Activated CD4-positive, alpha-beta T cell treated with anti-CD3 and anti-CD28 coated beads, Interleukin-2, amount 10 ng/mL, durations not matched to agents 24 days and 14 days (primary cell): ENCODE results near the gene OTOGL. TPM values are rescaled to one million over a fixed set of nuclear protein-coding genes. Genes with fewer than 3 reads are reported as not detected.

Experiments
- DNase-seq: peaks from one replicate; pipeline ENCODE4 v3.0.0; 2022
- H3K27ac Mint-ChIP-seq: one replicate; pipeline ENCODE4 v1.8.0; 2022; ENCODE audit warnings: mild to moderate bottlenecking, mixed read lengths
- H3K27me3 Mint-ChIP-seq: one replicate; pipeline ENCODE4 v1.8.0; 2022; ENCODE audit warnings: mixed read lengths
- H3K36me3 Mint-ChIP-seq: one replicate; pipeline ENCODE4 v1.8.0; 2022; ENCODE audit warnings: low read depth, mild to moderate bottlenecking, mixed read lengths
- H3K4me1 Mint-ChIP-seq: one replicate; pipeline ENCODE4 v1.8.0; 2021; ENCODE audit warnings: mixed read lengths
- H3K4me3 Mint-ChIP-seq: one replicate; pipeline ENCODE4 v1.8.0; 2022; ENCODE audit warnings: mild to moderate bottlenecking, moderate library complexity, mixed read lengths
- H3K9me3 Mint-ChIP-seq: one replicate; pipeline ENCODE4 v1.8.0; 2021; ENCODE audit warnings: mixed read lengths
- intact Hi-C: fragments of 100-400 bp; cut with micrococcal nuclease; formaldehyde crosslinking; loops from one replicate; pipeline ENCODE4 v1.15.1; 2023
- total RNA-seq: library from RNA; stranded (reverse); gene quantifications from 2 replicates; pipeline ENCODE4 v1.2.3, GENCODE V29; 2022

The OTOGL gene
- total RNA-seq, 1 donor from 2014 or later: not detected

DNA sequence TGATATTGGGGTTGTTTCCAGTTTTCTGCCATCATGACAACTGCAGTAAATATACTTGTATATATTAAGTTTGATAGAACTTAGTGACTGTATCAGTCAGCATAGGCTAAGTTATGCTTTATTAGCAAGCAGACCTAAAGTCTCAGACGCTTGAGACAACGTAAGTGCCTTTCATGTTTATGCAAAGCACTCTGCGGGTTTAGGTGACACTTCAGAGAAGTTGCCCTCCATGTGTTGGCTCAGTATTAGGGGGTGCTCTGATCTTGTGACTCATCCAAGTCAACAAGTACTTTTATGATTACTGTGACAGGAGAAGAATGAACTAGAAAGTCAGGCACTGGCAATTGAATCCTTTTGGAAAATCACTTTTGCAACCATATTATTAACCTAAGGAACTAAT, 13.3 kb upstream of the OTOGL start:
- Mint-ChIP-seq H3K27me3 (peaks cover 11% of the 10 kb centered on the region), H3K4me1 (peaks cover 16% of the 10 kb centered on the region), H3K36me3 (peaks cover 10% of the 10 kb centered on the region), H3K9me3 (peaks cover 22% of the 10 kb centered on the region), H3K4me3 (no peak overlapping the region), H3K27ac (no peak overlapping the region)
- DNase-seq: no peak
- intact Hi-C loops: no loop called here

DNA sequence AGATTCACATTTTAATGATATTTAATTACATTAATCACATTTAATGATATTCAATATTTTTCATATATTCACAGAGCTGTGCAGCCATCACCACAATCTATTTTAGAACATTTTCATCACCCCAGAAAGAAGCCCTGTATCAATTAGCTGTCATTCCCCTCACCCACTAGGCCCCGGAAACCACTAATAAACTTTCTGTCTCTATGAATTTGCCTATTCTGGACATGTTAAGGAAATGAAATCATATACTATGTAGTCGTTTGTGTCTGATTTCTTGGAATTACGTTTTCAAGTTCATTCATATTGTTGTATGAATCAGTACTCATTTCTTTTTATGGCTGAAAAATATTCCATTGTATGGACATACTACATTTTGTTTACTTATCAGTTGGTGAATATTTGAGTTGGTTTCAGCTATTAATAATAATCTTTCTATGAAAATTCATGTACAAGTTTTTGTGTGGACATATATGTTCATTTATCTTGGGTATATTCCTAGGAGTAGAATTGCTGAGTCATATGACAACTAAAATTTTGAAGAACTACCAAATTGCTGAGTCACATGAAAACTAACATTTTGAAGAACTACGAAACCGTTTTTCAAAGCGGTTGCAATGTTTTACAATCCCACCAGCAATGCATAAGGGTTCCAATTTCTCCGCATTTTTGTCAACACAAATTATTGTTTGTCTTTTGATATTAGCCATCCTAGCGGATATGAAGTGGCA, 11.7 kb upstream of the OTOGL start:
- peaks cover 14% of the 10 kb centered on the region for H3K4me1 Mint-ChIP-seq
- H3K9me3 Mint-ChIP-seq: peaks cover 16% of the 10 kb centered on the region
- H3K4me3 Mint-ChIP-seq: no peak overlapping the region
- peaks cover 6% of the 10 kb centered on the region for H3K27me3 Mint-ChIP-seq
- H3K36me3 Mint-ChIP-seq: peaks cover 6% of the 10 kb centered on the region
- DNase-seq: no peak
- H3K27ac Mint-ChIP-seq: no peak overlapping the region
- intact Hi-C loops: no loop called here

DNA sequence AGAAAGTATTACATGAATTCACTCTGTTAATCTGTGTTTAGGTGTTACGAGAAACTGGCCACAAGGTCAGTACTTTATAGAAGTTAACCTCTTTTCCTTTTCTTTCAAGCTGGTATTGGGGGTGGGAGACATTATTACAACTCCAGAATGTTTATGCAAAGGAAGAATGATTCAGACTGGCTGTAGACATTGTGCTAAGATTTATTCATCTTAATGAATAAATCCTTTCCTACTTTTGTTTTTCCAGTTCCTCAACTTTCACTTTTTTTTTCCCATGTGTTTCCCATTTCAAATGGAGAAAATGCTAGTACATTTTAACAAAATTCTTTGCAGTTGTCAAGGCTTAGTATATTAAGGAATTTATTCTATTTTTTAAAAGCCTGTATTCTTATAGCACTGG, 1.3 kb downstream of the OTOGL start:
- intact Hi-C loops: no loop called here
- no peaks in the 10 kb centered on the region for H3K36me3 Mint-ChIP-seq
- no peaks in the 10 kb centered on the region for H3K4me1 Mint-ChIP-seq
- H3K27me3 Mint-ChIP-seq: no peaks in the 10 kb centered on the region
- H3K9me3 Mint-ChIP-seq: no peaks in the 10 kb centered on the region
- no peak overlapping the region for H3K4me3 Mint-ChIP-seq
- H3K27ac Mint-ChIP-seq: no peak overlapping the region
- no peak for DNase-seq

DNA sequence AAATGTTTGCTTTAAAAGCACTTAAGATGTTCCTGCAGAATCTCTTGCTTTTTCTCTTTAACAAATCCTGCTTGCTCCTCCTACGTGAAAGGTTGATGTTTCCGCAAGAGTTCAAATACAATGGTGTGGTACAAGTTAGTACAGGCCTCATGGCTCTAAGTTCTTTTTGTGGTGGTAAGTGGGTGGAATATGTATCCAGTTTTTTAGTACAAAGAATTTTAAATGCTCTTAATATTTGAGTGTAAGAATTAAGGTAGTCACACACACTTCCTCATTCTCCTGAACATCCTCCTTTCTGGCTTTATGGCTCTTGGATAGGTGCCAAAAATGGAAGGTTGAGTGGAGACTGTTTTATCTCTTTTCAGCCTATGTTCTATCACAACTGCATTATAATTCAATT, 1.8 kb downstream of the OTOGL start:
- Mint-ChIP-seq H3K4me1 (no peaks in the 10 kb centered on the region), H3K4me3 (no peak overlapping the region), H3K9me3 (no peaks in the 10 kb centered on the region), H3K27ac (no peak overlapping the region), H3K27me3 (no peaks in the 10 kb centered on the region), H3K36me3 (no peaks in the 10 kb centered on the region)
- intact Hi-C loops: no loop called here
- DNase-seq: no peak

DNA sequence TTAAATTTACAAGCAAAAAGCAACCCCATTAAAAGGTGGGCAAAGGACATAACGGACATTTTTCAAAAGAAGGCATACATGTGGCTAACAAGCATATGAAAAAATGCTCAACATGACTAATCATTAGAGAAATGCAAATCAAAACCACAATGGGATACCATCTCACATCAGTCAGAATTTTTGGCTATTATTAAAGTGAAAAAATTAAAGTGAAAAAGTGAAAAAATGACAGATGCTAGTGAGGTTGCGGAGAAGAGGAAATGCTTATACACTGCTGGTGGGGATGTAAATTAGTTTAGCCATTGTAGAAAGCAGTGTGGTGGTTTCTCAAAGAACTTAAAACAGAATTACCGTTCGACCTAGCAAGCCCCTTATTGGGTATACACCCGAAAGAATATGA, 7.9 kb downstream of the OTOGL start:
- Mint-ChIP-seq H3K4me1 (no peaks in the 10 kb centered on the region), H3K27me3 (no peaks in the 10 kb centered on the region), H3K4me3 (no peak overlapping the region), H3K36me3 (no peaks in the 10 kb centered on the region), H3K27ac (no peak overlapping the region), H3K9me3 (no peaks in the 10 kb centered on the region)
- intact Hi-C loops: no loop called here
- no peak for DNase-seq

DNA sequence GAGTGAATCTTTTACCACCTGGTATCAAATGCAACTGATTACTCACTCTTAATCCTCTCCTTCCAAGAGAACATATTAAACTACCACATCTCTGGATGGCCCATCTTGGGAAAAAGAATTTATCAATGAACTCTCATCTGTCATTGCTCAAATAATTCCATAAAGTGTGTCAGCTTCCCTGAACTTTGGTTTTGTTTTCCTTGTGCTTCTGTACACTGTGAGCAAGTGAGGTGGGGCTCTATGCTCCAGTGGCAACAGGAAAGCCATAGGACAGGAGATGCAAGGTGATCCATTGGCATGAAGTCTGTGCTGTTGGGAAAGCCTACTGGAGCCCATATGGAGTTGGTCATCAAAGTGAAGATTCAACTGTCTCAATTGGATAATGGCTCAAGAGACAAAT, 17.4 kb downstream of the OTOGL start:
- Mint-ChIP-seq H3K36me3 (no peaks in the 10 kb centered on the region), H3K27ac (no peak overlapping the region), H3K4me1 (no peaks in the 10 kb centered on the region), H3K4me3 (no peak overlapping the region), H3K27me3 (peaks cover 3% of the 10 kb centered on the region), H3K9me3 (peaks cover 13% of the 10 kb centered on the region)
- intact Hi-C loops: no loop called here
- no peak for DNase-seq

DNA sequence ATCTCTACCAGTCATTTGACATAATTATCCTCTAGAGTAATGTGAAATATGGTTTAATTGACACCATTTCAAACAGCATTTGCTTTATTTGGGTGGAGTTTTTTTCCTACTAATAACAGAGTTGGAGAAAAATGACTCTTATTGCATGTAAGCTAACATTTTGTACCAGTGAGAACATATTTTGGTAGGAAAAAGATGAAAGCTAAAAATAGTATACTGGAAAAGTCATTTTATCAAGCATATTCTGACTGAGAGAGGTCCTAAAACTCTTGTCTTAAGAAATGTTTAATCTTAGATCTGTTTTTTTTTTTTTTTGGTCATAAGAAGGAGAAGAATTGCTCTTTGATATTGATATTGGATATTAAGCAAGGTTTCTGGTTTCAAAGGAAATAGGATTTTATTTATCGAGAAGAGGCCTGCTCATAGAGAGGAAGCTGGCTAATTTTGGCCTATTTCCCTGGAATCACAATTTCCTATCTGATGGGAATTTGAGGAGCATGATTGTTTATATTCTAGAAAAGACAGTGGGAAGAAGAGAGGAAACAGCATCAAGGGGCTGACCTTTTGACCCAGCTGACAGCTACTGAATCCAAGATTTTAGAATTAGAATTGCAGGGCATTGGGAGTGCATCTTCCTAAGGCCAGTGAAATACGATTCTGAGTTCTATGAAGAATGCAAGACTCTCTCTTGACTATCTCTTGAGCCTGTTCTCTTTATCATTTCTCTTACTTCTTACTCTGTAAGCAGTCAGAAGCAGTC, 19.4 kb downstream of the OTOGL start:
- no peak overlapping the region for H3K4me3 Mint-ChIP-seq
- H3K27me3 Mint-ChIP-seq: peaks cover 3% of the 10 kb centered on the region
- H3K9me3 Mint-ChIP-seq: peaks cover 5% of the 10 kb centered on the region
- no peak overlapping the region for H3K27ac Mint-ChIP-seq
- H3K4me1 Mint-ChIP-seq: no peaks in the 10 kb centered on the region
- no peaks in the 10 kb centered on the region for H3K36me3 Mint-ChIP-seq
- intact Hi-C loops: no loop called here
- DNase-seq: no peak

DNA sequence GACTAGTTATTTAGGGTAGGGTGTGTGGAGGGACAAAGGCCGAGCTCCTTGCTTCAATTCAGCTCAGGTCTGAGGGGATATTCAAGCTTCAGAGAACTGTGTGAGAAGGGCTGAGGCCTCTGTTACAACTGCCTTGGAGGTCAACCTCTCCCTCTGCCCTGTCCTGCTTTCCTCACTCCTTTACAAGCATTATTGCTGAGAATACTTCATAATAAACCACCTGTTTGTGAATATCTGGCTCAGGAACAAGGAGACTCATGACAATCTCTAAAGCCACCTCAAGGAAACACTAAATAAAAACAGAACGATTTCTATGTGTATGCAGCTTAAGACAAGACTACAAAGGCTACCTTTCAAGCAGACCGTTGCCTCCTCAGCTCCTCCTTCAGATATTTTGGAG, 21.7 kb downstream of the OTOGL start:
- no peak for DNase-seq
- H3K4me3 Mint-ChIP-seq: no peak overlapping the region
- H3K36me3 Mint-ChIP-seq: no peaks in the 10 kb centered on the region
- no peaks in the 10 kb centered on the region for H3K9me3 Mint-ChIP-seq
- peaks cover 4% of the 10 kb centered on the region for H3K27me3 Mint-ChIP-seq
- intact Hi-C loops: no loop called here
- H3K27ac Mint-ChIP-seq: no peak overlapping the region
- H3K4me1 Mint-ChIP-seq: no peaks in the 10 kb centered on the region

DNA sequence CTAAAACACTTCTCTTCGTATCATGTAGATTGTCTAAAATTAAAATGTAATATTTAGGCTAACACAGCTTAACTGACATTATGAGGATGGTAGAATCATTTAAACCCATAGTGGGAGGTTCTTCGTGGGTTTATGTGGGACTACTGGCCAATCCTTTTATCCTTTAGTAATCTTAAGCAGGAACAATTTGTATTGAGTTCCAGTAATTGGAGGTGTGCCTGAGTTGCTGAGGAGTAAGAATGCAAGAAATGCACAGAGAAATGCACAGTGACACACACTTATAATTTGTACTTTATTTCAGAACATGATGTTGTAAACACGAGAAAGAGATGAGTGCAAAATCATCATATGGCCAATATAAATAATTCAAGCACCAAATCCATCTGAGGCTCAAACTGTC, 22.3 kb downstream of the OTOGL start:
- H3K36me3 Mint-ChIP-seq: no peaks in the 10 kb centered on the region
- no peak for DNase-seq
- no peaks in the 10 kb centered on the region for H3K4me1 Mint-ChIP-seq
- H3K9me3 Mint-ChIP-seq: no peaks in the 10 kb centered on the region
- peaks cover 4% of the 10 kb centered on the region for H3K27me3 Mint-ChIP-seq
- no peak overlapping the region for H3K27ac Mint-ChIP-seq
- intact Hi-C loops: no loop called here
- no peak overlapping the region for H3K4me3 Mint-ChIP-seq

DNA sequence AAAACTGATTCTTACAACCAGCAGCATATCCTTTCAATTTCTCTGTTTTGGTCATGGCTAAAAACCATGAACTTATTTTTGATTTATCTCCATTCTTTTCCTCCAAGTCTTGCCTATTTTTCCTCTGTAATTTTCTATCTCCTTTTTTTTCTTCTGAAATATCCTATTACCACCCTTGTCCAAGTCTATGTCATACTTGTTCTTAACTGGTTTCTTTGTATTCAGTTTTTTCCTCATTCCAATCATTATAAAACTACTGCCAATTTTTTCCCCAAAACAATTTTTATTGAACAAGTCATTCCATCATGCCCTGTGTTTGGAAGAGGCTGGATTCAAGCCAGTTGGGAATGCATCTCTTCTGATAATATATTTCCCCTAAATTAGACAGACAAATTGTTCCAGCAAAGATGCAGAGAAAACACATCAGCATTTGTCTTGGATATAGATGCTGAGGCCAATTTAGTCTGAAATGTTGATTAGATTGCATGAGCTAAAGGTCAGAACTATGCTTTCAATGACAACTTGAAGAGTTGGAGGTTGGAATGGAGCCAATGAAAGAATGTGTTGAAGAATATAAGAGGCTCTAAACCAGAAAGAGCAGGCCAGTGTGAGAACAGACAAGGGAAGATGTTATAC, 30.7 kb downstream of the OTOGL start:
- Mint-ChIP-seq H3K4me3 (no peak overlapping the region), H3K36me3 (no peaks in the 10 kb centered on the region), H3K27me3 (peaks cover 2% of the 10 kb centered on the region), H3K27ac (no peak overlapping the region), H3K9me3 (peaks cover 5% of the 10 kb centered on the region), H3K4me1 (no peaks in the 10 kb centered on the region)
- intact Hi-C loops: no loop called here
- DNase-seq: no peak

DNA sequence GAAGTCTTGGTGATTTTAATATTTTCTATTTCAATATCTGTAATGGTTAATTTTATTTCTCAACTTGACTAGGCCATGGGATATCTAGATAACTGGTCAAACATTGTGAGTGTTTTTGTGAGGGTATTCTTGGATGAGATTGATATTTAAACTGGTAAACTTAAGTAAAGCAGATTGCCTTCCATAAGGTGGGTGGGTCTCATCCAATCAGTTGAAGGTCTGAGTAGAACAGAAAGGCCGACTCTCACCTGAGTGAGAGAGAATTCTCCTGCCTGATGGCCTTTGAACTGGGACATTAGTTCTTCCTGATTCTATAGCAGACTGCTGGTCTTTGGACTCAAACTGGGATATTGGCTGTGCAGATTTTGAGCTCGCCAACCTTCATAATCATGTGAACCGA, 36.3 kb downstream of the OTOGL start:
- no peak for DNase-seq
- intact Hi-C loops: no loop called here
- H3K27me3 Mint-ChIP-seq: peaks cover 7% of the 10 kb centered on the region
- no peaks in the 10 kb centered on the region for H3K4me1 Mint-ChIP-seq
- no peaks in the 10 kb centered on the region for H3K36me3 Mint-ChIP-seq
- no peak overlapping the region for H3K4me3 Mint-ChIP-seq
- H3K27ac Mint-ChIP-seq: no peak overlapping the region
- peaks cover 5% of the 10 kb centered on the region for H3K9me3 Mint-ChIP-seq

DNA sequence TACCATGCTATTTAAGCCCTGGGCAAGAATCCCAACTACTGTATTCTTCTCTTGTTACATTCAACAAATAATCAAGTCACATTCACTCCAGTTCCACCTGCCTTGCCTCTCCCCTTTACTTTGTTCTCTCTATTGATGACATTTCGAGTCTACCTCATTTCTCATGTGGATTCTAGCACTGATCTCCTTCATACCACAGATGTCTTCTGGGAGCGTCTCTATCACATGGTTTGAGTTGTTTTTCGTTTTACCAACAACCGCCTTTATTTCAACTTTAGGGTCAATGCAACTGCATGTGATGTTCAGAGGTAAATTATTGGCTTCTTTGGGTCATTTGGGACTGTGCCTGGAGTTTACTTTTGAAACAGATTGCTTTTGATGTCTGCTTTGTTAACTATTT, 40.7 kb downstream of the OTOGL start:
- Mint-ChIP-seq H3K36me3 (no peaks in the 10 kb centered on the region), H3K27me3 (peaks cover 15% of the 10 kb centered on the region), H3K9me3 (peaks cover 5% of the 10 kb centered on the region), H3K27ac (no peak overlapping the region), H3K4me1 (peaks cover 4% of the 10 kb centered on the region), H3K4me3 (no peak overlapping the region)
- no peak for DNase-seq
- intact Hi-C loops: no loop called here

DNA sequence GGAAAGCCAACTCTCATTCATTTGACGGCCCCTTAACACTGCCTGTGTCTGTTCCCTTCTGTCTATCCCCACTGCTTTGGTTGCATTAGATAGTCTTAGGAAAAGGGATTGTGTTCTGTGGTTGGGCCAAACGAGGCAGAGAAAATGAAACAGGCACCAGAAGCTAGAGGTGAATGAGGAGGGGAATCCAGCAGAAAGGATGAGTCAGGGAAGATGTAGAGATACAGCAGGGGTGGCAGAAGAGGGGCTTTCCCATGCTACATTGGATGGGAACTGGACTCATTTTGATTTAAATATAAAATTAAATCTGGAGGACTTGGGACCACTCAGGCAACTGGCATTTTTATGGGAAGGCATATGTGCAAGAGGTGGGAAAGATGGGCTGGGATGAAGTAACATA, 43.3 kb downstream of the OTOGL start:
- Mint-ChIP-seq H3K4me1 (peaks cover 4% of the 10 kb centered on the region), H3K27me3 (peaks cover 15% of the 10 kb centered on the region), H3K27ac (no peak overlapping the region), H3K36me3 (no peaks in the 10 kb centered on the region), H3K4me3 (no peak overlapping the region), H3K9me3 (no peaks in the 10 kb centered on the region)
- DNase-seq: no peak
- intact Hi-C loops: no loop called here

DNA sequence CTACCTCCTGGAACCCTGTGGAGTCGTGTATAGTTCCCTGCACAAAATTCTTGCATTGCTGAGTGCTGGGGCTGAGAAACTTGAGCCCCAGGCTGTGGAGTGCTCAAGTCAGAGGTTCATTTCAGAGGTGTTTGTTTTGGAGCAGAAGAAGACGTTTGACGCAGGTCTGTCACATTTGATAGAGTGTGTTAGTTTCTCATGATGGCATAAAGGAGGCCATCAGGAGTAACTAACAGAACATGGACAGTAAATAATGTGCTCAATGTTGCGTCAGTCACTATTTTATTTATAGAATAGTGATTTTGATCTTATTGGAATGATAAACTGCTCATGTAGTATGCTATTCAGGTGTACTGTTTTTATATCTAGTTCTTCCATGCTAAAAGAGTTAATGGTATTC, 44.2 kb downstream of the OTOGL start:
- Mint-ChIP-seq H3K27ac (no peak overlapping the region), H3K4me3 (no peak overlapping the region), H3K9me3 (no peaks in the 10 kb centered on the region), H3K4me1 (peaks cover 4% of the 10 kb centered on the region), H3K36me3 (no peaks in the 10 kb centered on the region), H3K27me3 (peaks cover 15% of the 10 kb centered on the region)
- DNase-seq: no peak
- intact Hi-C loops: no loop called here
